ENCODE data around the gene CSNK2A2. TPM values are rescaled to one million over a fixed set of nuclear protein-coding genes. Genes with fewer than 3 reads are reported as not detected.

CSNK2A2 gene
- total and polyA plus RNA-seq, 9 of the 15 experiments (the other 6 are each of a cell fraction or from before 2014, with no cell fraction given), result 20.8 to 109 (median 44.7) TPM

GRCh38 chr16:58230259-58230658, 32.4 kb upstream of the CSNK2A2 start:
- Histone ChIP-seq H3K36me3 (ENCODE audit: control insufficient read depth, insufficient read depth, low read length) (no peaks in the 10 kb centered on the region), H3K9ac (ENCODE audit: insufficient read depth in 1 of 2, low read depth in 2 of 2, low read length in 2 of 2) (no peak overlapping the region), H3K4me2 (ENCODE audit: insufficient read depth, low read length) (no peak overlapping the region), H3K9me1 (ENCODE audit: control insufficient read depth, insufficient read depth, low read length) (no peaks in the 10 kb centered on the region), H3K4me1 (replicated peaks in 1 of 2; ENCODE audit: control insufficient read depth in 2 of 2, insufficient read depth in 2 of 2, low read length in 2 of 2) (peaks cover 0 to 4% of the 10 kb centered on the region in 2 experiments; a peak in 2 of 5 replicates), H3K27ac (ENCODE audit: extremely low read depth, low read depth, low read length) (no peak overlapping the region), H4K20me1 (replicated peaks; ENCODE audit: control insufficient read depth, insufficient read depth, low read length) (no peaks in the 10 kb centered on the region), H3K79me2 (ENCODE audit: control insufficient read depth, insufficient read depth, low read length) (no peaks in the 10 kb centered on the region), H3K9me3 (replicated peaks; ENCODE audit: control insufficient read depth, insufficient read depth, low read depth, low read length) (no peaks in the 10 kb centered on the region), H3K27me3 (ENCODE audit: control insufficient read depth in 2 of 2, insufficient read depth in 2 of 2, low read length in 2 of 2) (no peaks in the 10 kb centered on the region), H2AFZ (ENCODE audit: low read depth, low read length) (peak overlapping the region; percentile 26; the same call in 1 of the 2 replicates), H3K4me3 (no peak overlapping the region)
- intact Hi-C loops (cut with micrococcal nuclease) (no loop called here), in situ Hi-C loops (cut with MboI) (no loop called here)
- FAIRE-seq (no peak), DNase-seq (ENCODE audit: extremely low read depth in 1 of 4, low spot score in 3 of 4) (no peak), ATAC-seq (no peak)
- BruUV-seq (replicated peaks), result no TSS peak
- ChIA-PET CTCF (ENCODE audit: low intra/inter-chr PET ratio) (no interaction called here), POLR2A (interaction anchor here (0.7 kb wide), 3 partner anchors 14 to 21 kb away, joined by 3 to 6 read pairs (median 3); no protein-coding TSS in a partner anchor)
- WGBS (ENCODE audit: insufficient coverage, low coverage, missing lambda C conversion rate), result 32% methylated on average over 5 of the region's 8 CpGs
- TF ChIP-seq, protein P1, sequence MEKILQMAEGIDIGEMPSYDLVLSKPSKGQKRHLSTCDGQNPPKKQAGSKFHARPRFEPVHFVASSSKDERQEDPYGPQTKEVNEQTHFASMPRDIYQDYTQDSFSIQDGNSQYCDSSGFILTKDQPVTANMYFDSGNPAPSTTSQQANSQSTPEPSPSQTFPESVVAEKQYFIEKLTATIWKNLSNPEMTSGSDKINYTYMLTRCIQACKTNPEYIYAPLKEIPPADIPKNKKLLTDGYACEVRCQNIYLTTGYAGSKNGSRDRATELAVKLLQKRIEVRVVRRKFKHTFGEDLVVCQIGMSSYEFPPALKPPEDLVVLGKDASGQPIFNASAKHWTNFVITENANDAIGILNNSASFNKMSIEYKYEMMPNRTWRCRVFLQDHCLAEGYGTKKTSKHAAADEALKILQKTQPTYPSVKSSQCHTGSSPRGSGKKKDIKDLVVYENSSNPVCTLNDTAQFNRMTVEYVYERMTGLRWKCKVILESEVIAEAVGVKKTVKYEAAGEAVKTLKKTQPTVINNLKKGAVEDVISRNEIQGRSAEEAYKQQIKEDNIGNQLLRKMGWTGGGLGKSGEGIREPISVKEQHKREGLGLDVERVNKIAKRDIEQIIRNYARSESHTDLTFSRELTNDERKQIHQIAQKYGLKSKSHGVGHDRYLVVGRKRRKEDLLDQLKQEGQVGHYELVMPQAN (IDR thresholded peaks at IDR 0.05; ENCODE audit: borderline replicate concordance), result no peak
- TF ChIP-seq ZNF444 (CRISPR knock-in tag; IDR thresholded peaks at IDR 0.05) (no peak), POLR2G (IDR thresholded peaks at IDR 0.05; ENCODE audit: low read depth, low read length) (no peak), KLF16 (IDR thresholded peaks at IDR 0.05) (no peak), SMAD4 (CRISPR knock-in tag; conservative IDR thresholded peaks at IDR 0.05) (no peak), SAP30 (IDR thresholded peaks at IDR 0.05; ENCODE audit: borderline replicate concordance, insufficient read depth, low read depth, low read length, poor library complexity, severe bottlenecking) (no peak), SOX6 (IDR thresholded peaks at IDR 0.05) (no peak), ATF7 (IDR thresholded peaks at IDR 0.05) (no peak), PHB (CRISPR knock-in tag; IDR thresholded peaks at IDR 0.05) (no peak), ATF2 (CRISPR knock-in tag; IDR thresholded peaks at IDR 0.05) (no peak), KDM5B (IDR thresholded peaks at IDR 0.05; ENCODE audit: insufficient replicate concordance, low read depth, low read length) (no peak), BRF2 (IDR thresholded peaks at IDR 0.05; ENCODE audit: borderline replicate concordance, insufficient read depth, insufficient read length) (no peak), FOXJ3 (CRISPR knock-in tag; IDR thresholded peaks at IDR 0.05) (no peak)
- TF ChIP-seq, protein P2, sequence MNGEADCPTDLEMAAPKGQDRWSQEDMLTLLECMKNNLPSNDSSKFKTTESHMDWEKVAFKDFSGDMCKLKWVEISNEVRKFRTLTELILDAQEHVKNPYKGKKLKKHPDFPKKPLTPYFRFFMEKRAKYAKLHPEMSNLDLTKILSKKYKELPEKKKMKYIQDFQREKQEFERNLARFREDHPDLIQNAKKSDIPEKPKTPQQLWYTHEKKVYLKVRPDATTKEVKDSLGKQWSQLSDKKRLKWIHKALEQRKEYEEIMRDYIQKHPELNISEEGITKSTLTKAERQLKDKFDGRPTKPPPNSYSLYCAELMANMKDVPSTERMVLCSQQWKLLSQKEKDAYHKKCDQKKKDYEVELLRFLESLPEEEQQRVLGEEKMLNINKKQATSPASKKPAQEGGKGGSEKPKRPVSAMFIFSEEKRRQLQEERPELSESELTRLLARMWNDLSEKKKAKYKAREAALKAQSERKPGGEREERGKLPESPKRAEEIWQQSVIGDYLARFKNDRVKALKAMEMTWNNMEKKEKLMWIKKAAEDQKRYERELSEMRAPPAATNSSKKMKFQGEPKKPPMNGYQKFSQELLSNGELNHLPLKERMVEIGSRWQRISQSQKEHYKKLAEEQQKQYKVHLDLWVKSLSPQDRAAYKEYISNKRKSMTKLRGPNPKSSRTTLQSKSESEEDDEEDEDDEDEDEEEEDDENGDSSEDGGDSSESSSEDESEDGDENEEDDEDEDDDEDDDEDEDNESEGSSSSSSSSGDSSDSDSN (IDR thresholded peaks at IDR 0.05; ENCODE audit: borderline replicate concordance in 1 of 2, low read depth in 2 of 2, low read length in 2 of 2), result no peak
- TF ChIP-seq, protein P3, sequence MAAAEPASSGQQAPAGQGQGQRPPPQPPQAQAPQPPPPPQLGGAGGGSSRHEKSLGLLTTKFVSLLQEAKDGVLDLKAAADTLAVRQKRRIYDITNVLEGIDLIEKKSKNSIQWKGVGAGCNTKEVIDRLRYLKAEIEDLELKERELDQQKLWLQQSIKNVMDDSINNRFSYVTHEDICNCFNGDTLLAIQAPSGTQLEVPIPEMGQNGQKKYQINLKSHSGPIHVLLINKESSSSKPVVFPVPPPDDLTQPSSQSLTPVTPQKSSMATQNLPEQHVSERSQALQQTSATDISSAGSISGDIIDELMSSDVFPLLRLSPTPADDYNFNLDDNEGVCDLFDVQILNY (CRISPR knock-in tag; IDR thresholded peaks at IDR 0.05), result no peak

Data from K562 (cell line).